Lower leg skin (tissue), 4 donors: ENCODE measurements around the gene TMEM89. TPM values are rescaled to one million over a fixed set of nuclear protein-coding genes. Genes with fewer than 3 reads are reported as not detected.

ENCODE experiments used
- DNase-seq, 2 donors: peaks; one replicate each; pipeline ENCODE4 v3.0.0-alpha.2; 2019; ENCODE audit warnings: low spot score in 2 of 2
- H3K4me3 ChIP-seq: fragments of 200-600 bp; sonication (generic); 2 replicates; pipeline ENCODE4 v1.5.1; 2017; ENCODE audit warnings: mild to moderate bottlenecking, low read depth; ENCODE audit not compliant: poor library complexity, severe bottlenecking
- POLR2A ChIP-seq, 2 donors: fragments of 450-650 bp; IDR thresholded peaks; one replicate each; pipeline ENCODE4 v1.6.1; 2016 to 2017; ENCODE audit warnings: antibody characterized with exemption in 2 of 2, mild to moderate bottlenecking in 1 of 2, moderate library complexity in 1 of 2
- WGBS, 2 donors: methylation state at CpG; one replicate each; pipeline ENCODE4 v1.1.5; 2018; 5-methylcytosine and 5-hydroxymethylcytosine counted together
- intact Hi-C: fragments of 100-400 bp; cut with DNase I; formaldehyde crosslinking; loops from one replicate; pipeline ENCODE4 v1.15.0; 2023; ENCODE audit warnings: low total_unique reads
- total RNA-seq, 4 donors: library from RNA; depleted of rRNA; stranded (reverse); fragments of >200 nt; gene quantifications; one replicate each; pipeline ENCODE4 v1.1.0, GENCODE V29; 2016
- TF ChIP-seq, protein P1 (sequence below), 3 donors: fragments of 450-650 bp; IDR thresholded peaks; one replicate each; pipeline ENCODE4 v1.5.1; 2016; ENCODE audit warnings: antibody characterized with exemption in 3 of 3, mild to moderate bottlenecking in 3 of 3, moderate library complexity in 2 of 3

Gene TMEM89
- total RNA-seq, 4 donors from 2014 or later = not detected

DNA sequence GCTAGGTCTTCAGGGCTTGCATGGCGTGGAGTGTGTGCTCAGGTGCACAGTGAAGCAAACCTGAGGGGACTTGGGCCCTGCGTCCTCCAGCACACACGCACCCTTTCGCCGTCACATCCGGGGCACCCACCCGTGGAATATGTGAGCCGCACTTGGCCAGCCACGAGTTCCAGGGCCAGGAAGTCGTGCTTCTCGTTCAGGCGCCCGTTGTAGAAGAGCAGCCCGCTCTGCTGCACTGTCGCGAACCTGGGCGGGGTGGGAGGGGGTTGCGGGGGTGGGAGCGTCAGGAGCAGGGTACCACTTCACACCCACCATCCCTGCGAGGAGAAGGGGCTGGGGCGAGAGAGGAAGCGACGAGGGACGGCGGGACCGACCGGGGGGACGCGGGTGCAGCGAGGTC lies 34.0 kb upstream of the TMEM89 start:
- intact Hi-C loops = no loop called here
- TF ChIP-seq, protein P1, sequence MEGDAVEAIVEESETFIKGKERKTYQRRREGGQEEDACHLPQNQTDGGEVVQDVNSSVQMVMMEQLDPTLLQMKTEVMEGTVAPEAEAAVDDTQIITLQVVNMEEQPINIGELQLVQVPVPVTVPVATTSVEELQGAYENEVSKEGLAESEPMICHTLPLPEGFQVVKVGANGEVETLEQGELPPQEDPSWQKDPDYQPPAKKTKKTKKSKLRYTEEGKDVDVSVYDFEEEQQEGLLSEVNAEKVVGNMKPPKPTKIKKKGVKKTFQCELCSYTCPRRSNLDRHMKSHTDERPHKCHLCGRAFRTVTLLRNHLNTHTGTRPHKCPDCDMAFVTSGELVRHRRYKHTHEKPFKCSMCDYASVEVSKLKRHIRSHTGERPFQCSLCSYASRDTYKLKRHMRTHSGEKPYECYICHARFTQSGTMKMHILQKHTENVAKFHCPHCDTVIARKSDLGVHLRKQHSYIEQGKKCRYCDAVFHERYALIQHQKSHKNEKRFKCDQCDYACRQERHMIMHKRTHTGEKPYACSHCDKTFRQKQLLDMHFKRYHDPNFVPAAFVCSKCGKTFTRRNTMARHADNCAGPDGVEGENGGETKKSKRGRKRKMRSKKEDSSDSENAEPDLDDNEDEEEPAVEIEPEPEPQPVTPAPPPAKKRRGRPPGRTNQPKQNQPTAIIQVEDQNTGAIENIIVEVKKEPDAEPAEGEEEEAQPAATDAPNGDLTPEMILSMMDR (IDR thresholded peaks at IDR 0.05) = no peak
- no peak for TF ChIP-seq POLR2A (IDR thresholded peaks at IDR 0.05)
- WGBS, 2 donors = 16 to 17% methylated on average over 17 to 23 of the region's 30 CpGs
- DNase-seq = no peak
- no peak overlapping the region for H3K4me3 ChIP-seq

DNA sequence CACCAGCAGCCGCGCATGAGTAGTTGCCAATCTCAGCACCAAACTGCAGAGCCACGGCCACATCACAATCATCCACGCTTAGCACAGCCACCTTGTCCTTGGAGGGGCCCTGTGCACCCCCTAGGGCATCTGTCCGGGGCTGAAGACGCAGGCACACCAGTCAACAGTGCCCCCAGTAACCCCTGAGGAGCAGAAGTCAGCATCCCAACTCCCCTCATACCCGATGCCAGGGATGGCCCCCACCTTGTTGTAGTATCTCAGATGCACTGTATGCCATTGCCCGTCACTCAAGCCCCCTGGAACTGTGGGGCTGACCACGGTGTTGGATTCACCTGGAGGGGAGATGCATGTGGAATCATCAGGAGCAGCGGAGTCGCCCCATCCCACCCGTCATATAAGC lies 33.5 kb upstream of the TMEM89 start:
- TF ChIP-seq, protein P1 (IDR thresholded peaks at IDR 0.05) = no peak
- TF ChIP-seq POLR2A (IDR thresholded peaks at IDR 0.05) = no peak
- no peak overlapping the region for H3K4me3 ChIP-seq
- no peak for DNase-seq
- WGBS, 2 donors = 92 to 94% methylated on average over 12 of the region's 12 CpGs
- intact Hi-C loops = no loop called here

DNA sequence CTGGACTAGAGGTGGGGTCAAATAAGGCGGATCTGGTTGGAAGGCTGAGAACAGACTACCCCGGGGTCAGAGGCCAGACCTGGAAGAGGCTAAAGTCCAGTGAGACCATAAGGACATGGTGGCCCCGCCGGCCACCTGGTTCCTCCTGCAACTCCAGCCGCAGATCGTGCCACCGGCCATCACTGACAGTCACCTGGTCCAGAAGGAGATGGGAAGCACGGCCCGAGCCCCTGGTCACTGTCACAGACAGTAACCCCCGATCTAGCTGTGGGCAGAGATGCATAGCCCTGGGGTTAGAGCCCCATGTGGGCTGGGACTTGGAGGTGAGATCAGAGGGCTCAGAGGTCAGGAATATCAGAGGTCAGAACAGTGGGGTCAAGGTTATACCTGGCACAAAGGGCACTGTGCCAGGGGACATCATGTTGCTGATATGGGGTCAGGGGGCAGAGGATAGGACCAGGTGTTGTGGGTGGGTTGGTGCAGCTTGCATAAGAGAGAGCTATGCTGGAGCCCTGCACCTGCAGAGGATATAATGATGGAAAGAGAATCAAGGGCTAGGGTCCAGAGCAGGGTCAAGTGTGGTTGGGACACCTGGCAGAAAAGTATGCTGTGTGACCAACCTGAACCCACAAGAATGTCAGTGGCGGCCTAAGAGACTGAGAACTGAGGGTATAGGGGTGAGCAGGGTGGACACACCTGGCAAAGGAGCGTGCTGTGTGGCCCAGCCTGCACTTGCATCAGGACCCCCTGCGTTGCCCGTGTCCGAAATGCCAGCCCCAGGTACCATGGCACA lies 31.6 kb upstream of the TMEM89 start:
- TF ChIP-seq, protein P1 (IDR thresholded peaks at IDR 0.05) = no peak
- no peak for TF ChIP-seq POLR2A (IDR thresholded peaks at IDR 0.05)
- 93 to 94% methylated on average over 15 of the region's 15 CpGs for WGBS, 2 donors
- no peak for DNase-seq
- H3K4me3 ChIP-seq = no peak overlapping the region
- intact Hi-C loops = no loop called here

DNA sequence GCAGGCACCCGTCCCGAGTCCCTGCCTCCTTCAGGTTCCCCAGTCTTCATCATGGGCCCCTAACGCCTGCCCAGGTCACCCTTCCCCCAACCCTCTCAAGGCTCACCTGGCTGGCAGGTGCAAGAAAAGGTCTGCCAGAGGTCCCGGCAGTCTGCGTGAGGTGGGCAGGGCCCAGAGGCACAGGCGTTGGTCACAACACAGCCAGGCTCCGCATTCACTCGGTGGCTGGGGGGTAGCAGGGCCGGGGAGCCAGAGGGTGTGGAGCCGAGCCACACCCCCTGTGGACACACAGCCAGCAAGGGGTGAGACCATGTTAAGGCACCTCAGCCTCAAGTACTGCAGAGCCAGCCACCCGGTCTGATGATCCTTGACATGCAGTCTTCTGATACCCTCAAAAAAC lies 30.2 kb upstream of the TMEM89 start:
- 68 to 81% methylated on average over 6 to 11 of the region's 11 CpGs for WGBS, 2 donors
- no peak for DNase-seq
- intact Hi-C loops = no loop called here
- H3K4me3 ChIP-seq = no peak overlapping the region
- TF ChIP-seq POLR2A (IDR thresholded peaks at IDR 0.05) = no peak
- TF ChIP-seq, protein P1 (IDR thresholded peaks at IDR 0.05) = no peak

DNA sequence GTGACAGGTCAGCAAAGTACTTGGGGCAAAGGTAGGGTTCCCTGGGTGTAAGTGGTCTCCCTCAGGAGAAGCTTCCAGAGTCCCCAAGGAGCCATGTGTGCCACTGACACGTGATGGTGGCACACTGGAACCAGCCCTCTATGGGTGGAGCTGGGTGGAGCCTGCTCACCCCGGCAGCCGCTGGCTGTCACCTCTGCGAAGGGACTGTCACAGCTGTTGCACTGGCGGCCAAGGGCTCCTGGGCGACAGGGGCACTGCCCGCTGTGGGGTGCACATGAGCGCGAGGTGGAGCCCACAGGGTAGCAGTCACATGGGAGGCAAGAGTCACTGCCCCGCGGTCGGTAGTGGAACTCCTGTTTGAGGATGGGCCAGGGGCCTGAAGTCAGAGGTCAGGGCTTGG lies 29.2 kb upstream of the TMEM89 start:
- 82 to 89% methylated on average over 12 of the region's 12 CpGs for WGBS, 2 donors
- intact Hi-C loops = no loop called here
- DNase-seq = no peak
- TF ChIP-seq, protein P1 (IDR thresholded peaks at IDR 0.05) = no peak
- TF ChIP-seq POLR2A (IDR thresholded peaks at IDR 0.05) = no peak
- no peak overlapping the region for H3K4me3 ChIP-seq
